Prostate gland (tissue), 2 donors: ENCODE results near the gene NFATC2IP. TPM values are rescaled to one million over a fixed set of nuclear protein-coding genes. Genes with fewer than 3 reads are reported as not detected.

Experiments used
- DNase-seq: peaks from one replicate; pipeline ENCODE4 v3.0.0-alpha.2; 2019; ENCODE audit warnings: low spot score
- H3K27ac ChIP-seq, 2 donors: fragments of 200-600 bp; sonication (generic); 2 replicates each; pipeline ENCODE4 v1.5.1; 2017 to 2019
- H3K27me3 ChIP-seq: fragments of 200-600 bp; sonication (generic); replicated peaks from 2 replicates; pipeline ENCODE4 v1.5.1; 2019; ENCODE audit not compliant: insufficient read depth
- H3K36me3 ChIP-seq, 2 donors: fragments of 200-600 bp; sonication (generic); 1 replicate in 1 of 2; 2 replicates in 1 of 2; pipeline versions ENCODE4 v1.5.1 to v1.8.1; 2017 to 2019
- H3K4me1 ChIP-seq: fragments of 200-600 bp; sonication (generic); replicated peaks from 2 replicates; pipeline ENCODE4 v1.5.1; 2019
- H3K4me3 ChIP-seq, 2 donors: fragments of 200-600 bp; sonication (generic); 2 replicates each; pipeline ENCODE4 v1.5.1; 2017 to 2019
- H3K9me3 ChIP-seq: fragments of 200-600 bp; sonication (generic); 2 replicates; pipeline ENCODE4 v1.5.1; 2017
- CTCF ChIP-seq, 4 experiments: fragments of 200-600 bp in 2 of 4; fragments of 450-650 bp in 2 of 4; sonication (generic) in 2 of 4; IDR thresholded peaks; 1 replicate in 3 of 4; 2 replicates in 1 of 4; pipeline ENCODE4 v1.5.1; 2016 to 2019; ENCODE audit warnings: antibody characterized with exemption in 4 of 4, mild to moderate bottlenecking in 2 of 4, moderate library complexity in 2 of 4
- POLR2A ChIP-seq: fragments of 450-650 bp; IDR thresholded peaks from one replicate; pipeline ENCODE4 v1.6.1; 2016; ENCODE audit warnings: antibody characterized with exemption, mild to moderate bottlenecking
- POLR2AphosphoS5 ChIP-seq: sonication (generic); formaldehyde crosslinking; IDR thresholded peaks from one replicate; pipeline ENCODE4 v1.6.1; 2017; ENCODE audit warnings: antibody characterized with exemption
- WGBS: methylation state at CpG from one replicate; pipeline ENCODE4 v1.1.5; 2018; 5-methylcytosine and 5-hydroxymethylcytosine counted together
- intact Hi-C: fragments of 100-400 bp; cut with DNase I; formaldehyde crosslinking; loops from one replicate; pipeline ENCODE4 v1.14.2; 2022
- total RNA-seq, 2 donors: library from RNA; depleted of rRNA; stranded (reverse); fragments of >200 nt; gene quantifications; one replicate each; pipeline ENCODE4 v1.1.0, GENCODE V29; 2016

Gene NFATC2IP
- total RNA-seq, 2 donors from 2014 or later, result 18.8 to 47.3 TPM

- no peaks in the 10 kb centered on the region for H3K4me1 ChIP-seq
- DNase-seq, result no peak
- H3K4me3 ChIP-seq, result no peak overlapping the region
- H3K27me3 ChIP-seq, result no peaks in the 10 kb centered on the region
- intact Hi-C loops, result no loop called here
- H3K36me3 ChIP-seq, result no peaks in the 10 kb centered on the region
- no peak overlapping the region for H3K27ac ChIP-seq
- TF ChIP-seq POLR2AphosphoS5 (no peak), POLR2A (no peak), CTCF (IDR thresholded peaks at IDR 0.05) (no peak)
- H3K9me3 ChIP-seq, result no peaks in the 10 kb centered on the region
Measured at GRCh38 chr16:28943281-28943680, 7.5 kb upstream of the NFATC2IP start.

- no peak overlapping the region for H3K27ac ChIP-seq
- TF ChIP-seq CTCF (IDR thresholded peaks at IDR 0.05) (no peak), POLR2AphosphoS5 (no peak), POLR2A (no peak)
- WGBS, result 81% methylated on average over 4 of the region's 4 CpGs
Measured at GRCh38 chr16:28946681-28947080, 4.1 kb upstream of the NFATC2IP start.

GRCh38 chr16:28951410-28951943 is 740 bp downstream of the NFATC2IP start:
- DNase-seq, result no peak
- intact Hi-C loops, result no loop called here
- H3K36me3 ChIP-seq, result peaks cover 0 to under 1% of the 10 kb centered on the region in 2 donors
- WGBS, result 2% methylated on average over 17 of the region's 17 CpGs
- no peaks in the 10 kb centered on the region for H3K27me3 ChIP-seq
- no peaks in the 10 kb centered on the region for H3K4me1 ChIP-seq
- TF ChIP-seq POLR2A (no peak), POLR2AphosphoS5 (no peak), CTCF (IDR thresholded peaks at IDR 0.05) (no peak)
- peak overlapping the region; percentile 73 to 97 for H3K4me3 ChIP-seq
- peak overlapping the region; percentile 62 to 76 for H3K27ac ChIP-seq
- no peaks in the 10 kb centered on the region for H3K9me3 ChIP-seq

More at GRCh38 chr16:28946681-28947080, 4.1 kb upstream of the NFATC2IP start:
- no peaks in the 10 kb centered on the region for H3K9me3 ChIP-seq
- H3K36me3 ChIP-seq, result no peaks in the 10 kb centered on the region
- H3K4me1 ChIP-seq, result no peaks in the 10 kb centered on the region
- intact Hi-C loops, result loop anchor here (5.0 kb wide), 2 partner anchors 84 to 124 kb away; partner anchors contain the start of genes ATXN2L and SH2B1
- no peak overlapping the region for H3K4me3 ChIP-seq
- no peaks in the 10 kb centered on the region for H3K27me3 ChIP-seq
- DNase-seq, result no peak

- no peak for TF ChIP-seq CTCF (IDR thresholded peaks at IDR 0.05)
- TF ChIP-seq POLR2AphosphoS5, result no peak
- TF ChIP-seq POLR2A, result no peak
Measured at GRCh38 chr16:28958216-28958615, 7.5 kb downstream of the NFATC2IP start.

GRCh38 chr16:28958836-28959235 is 8.1 kb downstream of the NFATC2IP start:
- TF ChIP-seq POLR2A (no peak), POLR2AphosphoS5 (no peak), CTCF (IDR thresholded peaks at IDR 0.05) (no peak)
- H3K4me3 ChIP-seq, result no peak overlapping the region
- H3K9me3 ChIP-seq, result no peaks in the 10 kb centered on the region
- DNase-seq, result no peak
- no peak overlapping the region for H3K27ac ChIP-seq
- intact Hi-C loops, result no loop called here
- peaks cover 0 to 3% of the 10 kb centered on the region in 2 donors for H3K36me3 ChIP-seq
- 86% methylated on average over 6 of the region's 6 CpGs for WGBS
- no peaks in the 10 kb centered on the region for H3K4me1 ChIP-seq
- H3K27me3 ChIP-seq, result no peaks in the 10 kb centered on the region

More at GRCh38 chr16:28958216-28958615, 7.5 kb downstream of the NFATC2IP start:
- no peaks in the 10 kb centered on the region for H3K4me1 ChIP-seq
- H3K36me3 ChIP-seq, result peaks cover 0 to 3% of the 10 kb centered on the region in 2 donors
- H3K27ac ChIP-seq, result no peak overlapping the region
- H3K27me3 ChIP-seq, result no peaks in the 10 kb centered on the region
- no peak overlapping the region for H3K4me3 ChIP-seq
- no peaks in the 10 kb centered on the region for H3K9me3 ChIP-seq
- DNase-seq, result no peak
- intact Hi-C loops, result no loop called here
- 98% methylated on average over 9 of the region's 9 CpGs for WGBS
